A549 (cell line): ENCODE data around the gene XPNPEP1. TPM values are rescaled to one million over a fixed set of nuclear protein-coding genes. Genes with fewer than 3 reads are reported as not detected.

Experiments used
- ATAC-seq, 2 experiments: fragments of 200-7000 bp in 1 of 2; fragments of >200 bp in 1 of 2; cut with Nextera tagmentation in 1 of 2; cut with Tn5 transposase in 1 of 2; 3 replicates each; pipeline versions ENCODE4 v1.8.0 to v1.9.1; 2018 to 2020; ENCODE audit warnings: mild to moderate bottlenecking in 1 of 2, moderate library complexity in 1 of 2
- CTCF ChIA-PET: fragments of 300-600 bp; sonication (Branson Sonifier 250); formaldehyde crosslinking; extraction: SDS; loops from one replicate; lab custom pipeline; 2021; ENCODE audit warnings: antibody characterized with exemption, inconsistent platforms; lab: Yijun Ruan, JAX
- POLR2A ChIA-PET: fragments of 350-600 bp; formaldehyde crosslinking; extraction: SDS; loops from one replicate; lab custom pipeline; 2021; ENCODE audit warnings: antibody characterized with exemption, inconsistent platforms; lab: Yijun Ruan, JAX
- DNase-seq, 2 experiments: peaks; one replicate each; pipeline versions ENCODE4 v3.0.0 to v3.0.0-alpha.2; 2011 to 2016; ENCODE audit warnings: low read depth in 1 of 2, low spot score in 1 of 2
- FAIRE-seq: peaks from 2 replicates; lab custom pipeline; 2011; peaks lifted over from hg19 to GRCh38; lab: Jason Lieb, UNC
- H3K27ac ChIP-seq, 2 experiments: fragments of >200 bp; sonication (Bioruptor Twin); formaldehyde crosslinking; 3 replicates each; pipeline ENCODE4 v1.5.1; 2016 to 2017
- H3K4me1 ChIP-seq: fragments of >200 bp; sonication (Bioruptor Twin); formaldehyde crosslinking; 3 replicates; pipeline ENCODE4 v1.6.1; 2016
- H3K4me2 ChIP-seq: fragments of >200 bp; sonication (Bioruptor Twin); formaldehyde crosslinking; 3 replicates; pipeline ENCODE4 v1.6.1; 2016
- H3K4me3 ChIP-seq: fragments of >200 bp; sonication (Bioruptor Twin); formaldehyde crosslinking; 3 replicates; pipeline ENCODE4 v1.5.1; 2016
- H3K9me3 ChIP-seq: fragments of >200 bp; sonication (Bioruptor Twin); formaldehyde crosslinking; 3 replicates; pipeline ENCODE4 v1.6.1; 2016
- BHLHE40 ChIP-seq: IDR thresholded peaks from 2 replicates; pipeline ENCODE4 v1.6.1; 2012; ENCODE audit warnings: low read depth, low read length, inconsistent platforms
- CHD4 ChIP-seq: fragments of 200-600 bp; sonication (generic); IDR thresholded peaks from 2 replicates; pipeline ENCODE4 v1.6.1; 2016; ENCODE audit warnings: antibody characterized with exemption, mild to moderate bottlenecking, borderline replicate concordance
- EHF ChIP-seq: fragments of 250-450 bp; sonication (Bioruptor Pico); IDR thresholded peaks from 2 replicates; pipeline ENCODE4 v1.5.0; 2020; ENCODE audit warnings: mild to moderate bottlenecking
- EHMT2 ChIP-seq: fragments of 200-600 bp; sonication (generic); IDR thresholded peaks from 2 replicates; pipeline ENCODE4 v1.6.1; 2016; ENCODE audit warnings: antibody characterized with exemption, low read depth, mild to moderate bottlenecking, moderate library complexity
- EP300 ChIP-seq, 2 experiments: fragments of >200 bp; sonication (Bioruptor Twin); formaldehyde crosslinking; IDR thresholded peaks; 2 replicates in 1 of 2; 3 replicates in 1 of 2; pipeline ENCODE4 v1.6.1; 2016 to 2017
- ESRRA ChIP-seq: fragments of 150-350 bp; IDR thresholded peaks from 2 replicates; pipeline ENCODE4 v1.6.1; 2014; ENCODE audit warnings: mild to moderate bottlenecking, low read length, borderline replicate concordance
- HOXB13 ChIP-seq: fragments of 250-450 bp; sonication (Bioruptor Pico); IDR thresholded peaks from 2 replicates; pipeline ENCODE4 v1.5.0; 2020; ENCODE audit warnings: low read depth, mild to moderate bottlenecking, moderate library complexity
- HOXB5 ChIP-seq: fragments of 250-450 bp; sonication (Bioruptor Pico); IDR thresholded peaks from 2 replicates; pipeline ENCODE4 v1.5.0; 2020; ENCODE audit warnings: mild to moderate bottlenecking, moderate library complexity
- KDM5A ChIP-seq: fragments of 200-600 bp; sonication (generic); IDR thresholded peaks from 2 replicates; pipeline ENCODE4 v1.6.1; 2016; ENCODE audit warnings: antibody characterized with exemption, mild to moderate bottlenecking
- MAFK ChIP-seq: fragments of 450-650 bp; IDR thresholded peaks from 2 replicates; pipeline ENCODE4 v1.6.1; 2014; ENCODE audit not compliant: partially characterized antibody
- MAZ ChIP-seq: fragments of 150-350 bp; IDR thresholded peaks from 2 replicates; pipeline ENCODE4 v1.6.1; 2014; ENCODE audit warnings: antibody characterized with exemption, low read depth, low read length, borderline replicate concordance
- NPAS2 ChIP-seq: fragments of 250-450 bp; sonication (Bioruptor Pico); IDR thresholded peaks from 2 replicates; pipeline ENCODE4 v1.8.0; 2022; ENCODE audit warnings: mild to moderate bottlenecking, moderate library complexity, borderline replicate concordance
- POLR2A ChIP-seq: IDR thresholded peaks from 2 replicates; pipeline ENCODE4 v1.6.1; 2012; ENCODE audit warnings: mild to moderate bottlenecking, low read length
- POLR2AphosphoS2 ChIP-seq: conservative IDR thresholded peaks from 2 replicates; pipeline ENCODE4 v1.6.1; 2012; ENCODE audit warnings: low read length, improper control_type of control experiment, inconsistent platforms
- RCOR1 ChIP-seq: fragments of 150-350 bp; IDR thresholded peaks from 2 replicates; pipeline ENCODE4 v1.6.1; 2014; ENCODE audit warnings: antibody characterized with exemption, low read length, low read depth
- RFX5 ChIP-seq: fragments of 450-650 bp; IDR thresholded peaks from 2 replicates; pipeline ENCODE4 v1.7.1; 2014; ENCODE audit warnings: antibody characterized with exemption, mild to moderate bottlenecking, moderate library complexity
- TFCP2L1 ChIP-seq: fragments of 250-450 bp; sonication (Bioruptor Pico); IDR thresholded peaks from 2 replicates; pipeline ENCODE4 v1.5.0; 2021; ENCODE audit warnings: mild to moderate bottlenecking
- ZC3H11A ChIP-seq: fragments of 450-650 bp; IDR thresholded peaks from 2 replicates; pipeline ENCODE4 v1.6.1; 2014; ENCODE audit warnings: antibody characterized with exemption, mild to moderate bottlenecking
- ZFP36 ChIP-seq: fragments of 450-650 bp; IDR thresholded peaks from 2 replicates; pipeline ENCODE4 v1.6.1; 2014; ENCODE audit warnings: borderline replicate concordance; ENCODE audit not compliant: partially characterized antibody
- ZSCAN20 ChIP-seq: fragments of 250-450 bp; sonication (Bioruptor Pico); IDR thresholded peaks from 2 replicates; pipeline ENCODE4 v1.8.0; 2022; ENCODE audit warnings: mild to moderate bottlenecking, moderate library complexity
- WGBS: methylation state at CpG from one replicate; pipeline ENCODE4 v1.1.6; 2017; ENCODE audit errors: missing lambda C conversion rate; 5-methylcytosine and 5-hydroxymethylcytosine counted together
- polyA plus RNA-seq, 4 experiments: library from polyadenylated mRNA; depleted of rRNA in 3 of 4; stranded (reverse); fragments of >200 nt; fragmentation: RNase III in 1 of 4; extraction: RNeasy Plus Mini Kit Qiagen cat#74134 plus additional on column Dnase treatment in 1 of 4; gene quantifications; 2 replicates in 3 of 4; 3 replicates in 1 of 4; pipeline ENCODE4 v1.2.3, GENCODE V29; 2011 to 2017
- TF ChIP-seq, protein P1 (sequence below): fragments of 200-600 bp; sonication (generic); IDR thresholded peaks from 2 replicates; pipeline ENCODE4 v1.6.1; 2016; ENCODE audit warnings: antibody characterized with exemption, mild to moderate bottlenecking, moderate library complexity
- TF ChIP-seq, protein P2 (sequence below): IDR thresholded peaks from 2 replicates; pipeline ENCODE4 v1.6.1; 2012
- TF ChIP-seq, protein P3 (sequence below): fragments of 250-450 bp; sonication (Bioruptor Pico); IDR thresholded peaks from 2 replicates; pipeline ENCODE4 v1.5.0; 2021; ENCODE audit warnings: mild to moderate bottlenecking, moderate library complexity, borderline replicate concordance
- TF ChIP-seq, protein P4 (sequence below): fragments of 150-350 bp; IDR thresholded peaks from 2 replicates; pipeline ENCODE4 v1.6.1; 2014; ENCODE audit warnings: low read depth, mild to moderate bottlenecking, low read length
- TF ChIP-seq, protein P5 (sequence below): fragments of 250-450 bp; sonication (Bioruptor Pico); IDR thresholded peaks from 2 replicates; pipeline ENCODE4 v1.5.0; 2020; ENCODE audit warnings: low read depth, mild to moderate bottlenecking, moderate library complexity
- TF ChIP-seq, protein P6 (sequence below): fragments of >200 bp; sonication (Bioruptor Twin); formaldehyde crosslinking; IDR thresholded peaks from 3 replicates; pipeline ENCODE4 v1.5.1; 2016
- TF ChIP-seq, protein P7 (sequence below): IDR thresholded peaks from 2 replicates; pipeline ENCODE4 v1.6.1; 2012

Gene XPNPEP1
- polyA plus RNA-seq, 2 of the 4 experiments (the other 2 are of a cell fraction) = 32.5 to 53.9 TPM

DNA sequence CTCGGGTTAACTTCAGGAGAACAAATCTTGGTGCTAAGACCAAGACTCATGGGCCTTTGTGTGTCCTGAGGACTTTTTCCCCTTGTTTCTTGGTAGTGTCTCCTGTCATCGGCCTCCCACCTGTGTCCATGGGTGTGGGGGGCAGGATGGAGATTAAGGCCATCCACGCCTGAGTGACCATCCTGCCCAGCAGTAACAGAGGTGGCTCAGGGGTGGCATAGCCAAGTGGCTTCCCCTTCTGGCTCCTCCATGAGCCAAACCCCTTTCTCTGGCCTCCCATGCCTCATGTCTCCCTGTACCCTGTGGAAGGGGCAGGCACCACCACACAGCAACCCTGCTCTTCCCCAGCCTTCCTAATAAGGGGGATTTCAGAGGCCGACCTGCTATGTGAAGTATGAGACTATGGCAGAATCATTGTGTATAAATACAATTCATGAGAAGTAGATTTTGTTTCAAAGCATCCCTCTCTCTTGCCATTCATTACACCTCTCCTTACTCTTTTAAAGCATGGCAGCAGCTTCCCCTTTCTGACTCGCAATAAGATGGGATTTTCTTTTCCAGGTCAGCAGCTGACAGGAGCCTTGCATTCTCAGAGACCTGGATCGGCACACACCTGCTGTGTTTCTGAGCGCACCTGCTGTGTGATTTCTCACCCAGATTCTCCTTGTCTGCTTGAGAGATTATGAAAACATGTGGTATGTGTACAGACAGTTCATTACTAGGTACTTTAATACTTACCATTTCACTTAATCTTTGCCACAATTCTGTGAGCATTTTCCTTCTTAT lies 102.5 kb downstream of the XPNPEP1 start:
- no peak for FAIRE-seq
- Histone ChIP-seq H3K4me2 (no peak overlapping the region), H3K27ac (no peak overlapping the region), H3K4me3 (no peak overlapping the region), H3K4me1 (no peaks in the 10 kb centered on the region), H3K9me3 (no peaks in the 10 kb centered on the region)
- WGBS = 3% methylated on average over 6 of the region's 7 CpGs
- DNase-seq = no peak
- ATAC-seq = no peak
- TF ChIP-seq POLR2AphosphoS2 (no peak), CHD4 (no peak), ESRRA (no peak), BHLHE40 (no peak), EP300 (IDR thresholded peaks at IDR 0.05) (no peak), TFCP2L1 (CRISPR knock-in tag) (no peak), MAZ (no peak), RFX5 (no peak), NPAS2 (no peak), ZSCAN20 (CRISPR knock-in tag) (no peak), ZFP36 (no peak)
- TF ChIP-seq, protein P1, sequence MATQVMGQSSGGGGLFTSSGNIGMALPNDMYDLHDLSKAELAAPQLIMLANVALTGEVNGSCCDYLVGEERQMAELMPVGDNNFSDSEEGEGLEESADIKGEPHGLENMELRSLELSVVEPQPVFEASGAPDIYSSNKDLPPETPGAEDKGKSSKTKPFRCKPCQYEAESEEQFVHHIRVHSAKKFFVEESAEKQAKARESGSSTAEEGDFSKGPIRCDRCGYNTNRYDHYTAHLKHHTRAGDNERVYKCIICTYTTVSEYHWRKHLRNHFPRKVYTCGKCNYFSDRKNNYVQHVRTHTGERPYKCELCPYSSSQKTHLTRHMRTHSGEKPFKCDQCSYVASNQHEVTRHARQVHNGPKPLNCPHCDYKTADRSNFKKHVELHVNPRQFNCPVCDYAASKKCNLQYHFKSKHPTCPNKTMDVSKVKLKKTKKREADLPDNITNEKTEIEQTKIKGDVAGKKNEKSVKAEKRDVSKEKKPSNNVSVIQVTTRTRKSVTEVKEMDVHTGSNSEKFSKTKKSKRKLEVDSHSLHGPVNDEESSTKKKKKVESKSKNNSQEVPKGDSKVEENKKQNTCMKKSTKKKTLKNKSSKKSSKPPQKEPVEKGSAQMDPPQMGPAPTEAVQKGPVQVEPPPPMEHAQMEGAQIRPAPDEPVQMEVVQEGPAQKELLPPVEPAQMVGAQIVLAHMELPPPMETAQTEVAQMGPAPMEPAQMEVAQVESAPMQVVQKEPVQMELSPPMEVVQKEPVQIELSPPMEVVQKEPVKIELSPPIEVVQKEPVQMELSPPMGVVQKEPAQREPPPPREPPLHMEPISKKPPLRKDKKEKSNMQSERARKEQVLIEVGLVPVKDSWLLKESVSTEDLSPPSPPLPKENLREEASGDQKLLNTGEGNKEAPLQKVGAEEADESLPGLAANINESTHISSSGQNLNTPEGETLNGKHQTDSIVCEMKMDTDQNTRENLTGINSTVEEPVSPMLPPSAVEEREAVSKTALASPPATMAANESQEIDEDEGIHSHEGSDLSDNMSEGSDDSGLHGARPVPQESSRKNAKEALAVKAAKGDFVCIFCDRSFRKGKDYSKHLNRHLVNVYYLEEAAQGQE = no peak
- TF ChIP-seq, protein P2, sequence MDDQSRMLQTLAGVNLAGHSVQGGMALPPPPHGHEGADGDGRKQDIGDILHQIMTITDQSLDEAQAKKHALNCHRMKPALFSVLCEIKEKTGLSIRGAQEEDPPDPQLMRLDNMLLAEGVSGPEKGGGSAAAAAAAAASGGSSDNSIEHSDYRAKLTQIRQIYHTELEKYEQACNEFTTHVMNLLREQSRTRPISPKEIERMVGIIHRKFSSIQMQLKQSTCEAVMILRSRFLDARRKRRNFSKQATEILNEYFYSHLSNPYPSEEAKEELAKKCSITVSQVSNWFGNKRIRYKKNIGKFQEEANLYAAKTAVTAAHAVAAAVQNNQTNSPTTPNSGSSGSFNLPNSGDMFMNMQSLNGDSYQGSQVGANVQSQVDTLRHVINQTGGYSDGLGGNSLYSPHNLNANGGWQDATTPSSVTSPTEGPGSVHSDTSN = no peak
- POLR2A ChIA-PET = no interaction called here
- CTCF ChIA-PET = interaction anchor here (1.6 kb wide), 1 partner anchor 31 kb away, joined by 4 read pairs; no protein-coding TSS in a partner anchor

DNA sequence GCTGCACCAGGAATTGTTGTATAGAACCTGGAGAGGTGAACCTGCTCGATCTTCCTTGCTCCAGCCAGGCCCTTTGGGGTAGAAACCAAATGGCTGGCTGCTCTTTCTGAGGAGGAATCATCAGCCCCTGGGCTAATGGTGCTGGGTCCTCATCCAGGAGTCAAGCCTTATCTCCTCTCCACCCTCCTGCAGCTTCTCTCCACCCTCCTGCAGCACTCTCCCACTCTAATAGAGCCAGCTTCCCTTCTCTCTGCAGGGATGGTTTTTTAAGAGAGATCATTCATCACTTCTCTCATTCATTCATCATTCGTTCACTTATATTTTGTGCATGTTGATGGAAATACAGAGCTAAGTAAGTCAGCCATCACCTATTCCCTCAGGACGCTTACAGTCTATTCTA lies 103.5 kb downstream of the XPNPEP1 start:
- ATAC-seq (no peak), DNase-seq (no peak), FAIRE-seq (no peak)
- H3K27ac ChIP-seq = no peak overlapping the region
- no peaks in the 10 kb centered on the region for H3K4me1 ChIP-seq
- H3K4me3 ChIP-seq = no peak overlapping the region
- 0% methylated on average over 3 of the region's 3 CpGs for WGBS
- H3K4me2 ChIP-seq = no peak overlapping the region
- H3K9me3 ChIP-seq = no peaks in the 10 kb centered on the region
- POLR2A ChIA-PET = no interaction called here
- CTCF ChIA-PET = interaction anchor here (1.6 kb wide), 1 partner anchor 32 kb away, joined by 4 read pairs; no protein-coding TSS in a partner anchor
- no peak for TF ChIP-seq RFX5
- no peak for TF ChIP-seq HOXB5 (CRISPR knock-in tag)
- no peak for TF ChIP-seq ZC3H11A
- no peak for TF ChIP-seq KDM5A
- TF ChIP-seq EHMT2 = no peak
- TF ChIP-seq EHF = no peak
- no peak for TF ChIP-seq POLR2A
- no peak for TF ChIP-seq MAFK
- TF ChIP-seq CHD4 = no peak
- TF ChIP-seq, protein P3, sequence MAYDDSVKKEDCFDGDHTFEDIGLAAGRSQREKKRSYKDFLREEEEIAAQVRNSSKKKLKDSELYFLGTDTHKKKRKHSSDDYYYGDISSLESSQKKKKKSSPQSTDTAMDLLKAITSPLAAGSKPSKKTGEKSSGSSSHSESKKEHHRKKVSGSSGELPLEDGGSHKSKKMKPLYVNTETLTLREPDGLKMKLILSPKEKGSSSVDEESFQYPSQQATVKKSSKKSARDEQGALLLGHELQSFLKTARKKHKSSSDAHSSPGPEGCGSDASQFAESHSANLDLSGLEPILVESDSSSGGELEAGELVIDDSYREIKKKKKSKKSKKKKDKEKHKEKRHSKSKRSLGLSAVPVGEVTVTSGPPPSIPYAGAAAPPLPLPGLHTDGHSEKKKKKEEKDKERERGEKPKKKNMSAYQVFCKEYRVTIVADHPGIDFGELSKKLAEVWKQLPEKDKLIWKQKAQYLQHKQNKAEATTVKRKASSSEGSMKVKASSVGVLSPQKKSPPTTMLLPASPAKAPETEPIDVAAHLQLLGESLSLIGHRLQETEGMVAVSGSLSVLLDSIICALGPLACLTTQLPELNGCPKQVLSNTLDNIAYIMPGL (CRISPR knock-in tag) = no peak
- TF ChIP-seq, protein P4, sequence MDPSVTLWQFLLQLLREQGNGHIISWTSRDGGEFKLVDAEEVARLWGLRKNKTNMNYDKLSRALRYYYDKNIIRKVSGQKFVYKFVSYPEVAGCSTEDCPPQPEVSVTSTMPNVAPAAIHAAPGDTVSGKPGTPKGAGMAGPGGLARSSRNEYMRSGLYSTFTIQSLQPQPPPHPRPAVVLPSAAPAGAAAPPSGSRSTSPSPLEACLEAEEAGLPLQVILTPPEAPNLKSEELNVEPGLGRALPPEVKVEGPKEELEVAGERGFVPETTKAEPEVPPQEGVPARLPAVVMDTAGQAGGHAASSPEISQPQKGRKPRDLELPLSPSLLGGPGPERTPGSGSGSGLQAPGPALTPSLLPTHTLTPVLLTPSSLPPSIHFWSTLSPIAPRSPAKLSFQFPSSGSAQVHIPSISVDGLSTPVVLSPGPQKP = no peak
- TF ChIP-seq, protein P5, sequence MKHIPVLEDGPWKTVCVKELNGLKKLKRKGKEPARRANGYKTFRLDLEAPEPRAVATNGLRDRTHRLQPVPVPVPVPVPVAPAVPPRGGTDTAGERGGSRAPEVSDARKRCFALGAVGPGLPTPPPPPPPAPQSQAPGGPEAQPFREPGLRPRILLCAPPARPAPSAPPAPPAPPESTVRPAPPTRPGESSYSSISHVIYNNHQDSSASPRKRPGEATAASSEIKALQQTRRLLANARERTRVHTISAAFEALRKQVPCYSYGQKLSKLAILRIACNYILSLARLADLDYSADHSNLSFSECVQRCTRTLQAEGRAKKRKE (CRISPR knock-in tag) = no peak
- TF ChIP-seq RCOR1 = no peak
- TF ChIP-seq, protein P6, sequence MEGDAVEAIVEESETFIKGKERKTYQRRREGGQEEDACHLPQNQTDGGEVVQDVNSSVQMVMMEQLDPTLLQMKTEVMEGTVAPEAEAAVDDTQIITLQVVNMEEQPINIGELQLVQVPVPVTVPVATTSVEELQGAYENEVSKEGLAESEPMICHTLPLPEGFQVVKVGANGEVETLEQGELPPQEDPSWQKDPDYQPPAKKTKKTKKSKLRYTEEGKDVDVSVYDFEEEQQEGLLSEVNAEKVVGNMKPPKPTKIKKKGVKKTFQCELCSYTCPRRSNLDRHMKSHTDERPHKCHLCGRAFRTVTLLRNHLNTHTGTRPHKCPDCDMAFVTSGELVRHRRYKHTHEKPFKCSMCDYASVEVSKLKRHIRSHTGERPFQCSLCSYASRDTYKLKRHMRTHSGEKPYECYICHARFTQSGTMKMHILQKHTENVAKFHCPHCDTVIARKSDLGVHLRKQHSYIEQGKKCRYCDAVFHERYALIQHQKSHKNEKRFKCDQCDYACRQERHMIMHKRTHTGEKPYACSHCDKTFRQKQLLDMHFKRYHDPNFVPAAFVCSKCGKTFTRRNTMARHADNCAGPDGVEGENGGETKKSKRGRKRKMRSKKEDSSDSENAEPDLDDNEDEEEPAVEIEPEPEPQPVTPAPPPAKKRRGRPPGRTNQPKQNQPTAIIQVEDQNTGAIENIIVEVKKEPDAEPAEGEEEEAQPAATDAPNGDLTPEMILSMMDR = no peak
- TF ChIP-seq, protein P7, sequence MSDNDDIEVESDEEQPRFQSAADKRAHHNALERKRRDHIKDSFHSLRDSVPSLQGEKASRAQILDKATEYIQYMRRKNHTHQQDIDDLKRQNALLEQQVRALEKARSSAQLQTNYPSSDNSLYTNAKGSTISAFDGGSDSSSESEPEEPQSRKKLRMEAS = no peak
- TF ChIP-seq HOXB13 (CRISPR knock-in tag) = no peak
